Retina (tissue), 1 donor: ENCODE results near the gene KCTD18.

Experiments used
- DNase-seq: peaks from one replicate; pipeline ENCODE4 v3.0.0-alpha.2; 2016

The KCTD18 gene

GRCh38 chr2:200483729-200484198 is 26.1 kb downstream of the KCTD18 start:
- DNase-seq: no peak

GRCh38 chr2:200482194-200482593 is 27.7 kb downstream of the KCTD18 start:
- no peak for DNase-seq

GRCh38 chr2:200479692-200480265 is 30.1 kb downstream of the KCTD18 start:
- no peak for DNase-seq

DNA sequence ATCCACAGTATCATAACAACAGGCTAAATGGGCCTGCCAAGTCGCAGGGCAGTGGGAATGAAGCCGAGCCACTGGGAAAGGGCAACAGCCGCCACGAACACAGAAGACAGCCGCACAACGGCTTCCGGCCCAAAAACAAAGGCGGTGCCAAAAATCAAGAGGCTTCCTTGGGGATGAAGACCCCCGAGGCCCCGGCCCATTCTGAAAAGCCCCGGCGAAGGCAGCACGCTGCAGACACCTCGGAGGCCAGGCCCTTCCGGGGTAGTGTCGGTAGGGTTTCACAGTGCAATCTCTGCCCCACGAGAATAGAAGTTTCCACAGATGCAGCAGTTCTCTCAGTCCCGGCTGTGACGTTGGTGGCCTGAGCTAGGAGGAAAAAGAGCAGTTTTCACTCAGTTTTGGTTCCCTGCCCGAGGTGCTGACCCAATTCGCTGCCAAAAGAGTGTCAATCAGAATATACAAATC is 32.2 kb downstream of the KCTD18 start:
- DNase-seq: no peak

DNA sequence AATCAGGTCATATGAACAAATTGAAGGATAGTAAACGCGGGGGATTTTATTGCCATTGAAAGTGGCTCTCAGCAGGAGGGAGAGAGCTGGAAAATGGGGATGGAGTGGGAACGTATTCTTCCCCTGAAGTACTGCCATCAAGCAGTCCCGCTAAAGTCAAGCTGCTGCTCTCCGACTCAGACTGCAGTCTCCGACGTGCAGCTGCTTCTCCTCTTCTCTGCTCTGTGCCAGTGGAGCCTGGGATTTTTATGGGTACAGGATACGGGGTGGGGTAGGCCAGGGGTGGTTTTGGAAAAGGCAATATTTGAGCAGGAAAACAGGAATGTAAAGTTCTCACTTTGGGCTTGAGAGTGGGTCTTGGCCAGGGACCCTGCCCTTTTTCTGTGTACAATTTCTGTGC is 33.0 kb downstream of the KCTD18 start:
- DNase-seq: no peak

GRCh38 chr2:200475795-200476194 is 34.1 kb downstream of the KCTD18 start:
- DNase-seq: no peak

GRCh38 chr2:200472853-200473464 is 36.9 kb downstream of the KCTD18 start:
- no peak for DNase-seq

DNA sequence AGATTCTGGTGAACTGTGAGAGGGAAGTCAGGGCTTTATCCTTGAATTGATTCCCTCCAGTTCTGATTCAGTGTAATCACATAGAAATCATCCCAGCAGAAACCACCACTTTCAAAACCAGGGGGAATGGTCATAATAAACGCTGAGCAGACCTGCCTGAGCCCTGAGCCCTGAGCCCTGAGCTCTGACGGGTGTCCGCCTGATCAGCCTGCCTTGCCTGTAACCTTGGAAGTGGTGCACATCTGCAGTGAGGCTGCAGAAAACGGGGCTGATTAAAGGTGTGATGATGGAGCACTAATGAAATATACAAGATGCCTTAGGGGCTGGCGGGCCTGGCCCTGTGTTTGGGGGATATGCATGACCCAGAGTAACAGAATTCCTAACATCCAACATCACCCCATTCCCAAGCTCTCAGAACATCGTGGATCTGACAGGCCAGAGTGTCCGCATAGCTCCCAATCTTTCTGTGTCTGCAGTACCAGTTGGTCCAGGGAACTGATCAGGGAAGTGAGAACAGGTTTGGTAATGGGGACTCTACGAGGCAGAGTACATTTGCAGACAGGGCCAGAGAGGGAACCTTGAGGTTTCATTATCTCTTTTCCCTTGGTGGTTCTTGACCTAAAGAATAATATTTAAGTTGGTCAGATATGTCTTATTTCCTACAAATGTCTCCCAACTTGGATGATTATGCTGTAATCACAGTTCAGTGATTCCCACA is 37.8 kb downstream of the KCTD18 start:
- no peak for DNase-seq

DNA sequence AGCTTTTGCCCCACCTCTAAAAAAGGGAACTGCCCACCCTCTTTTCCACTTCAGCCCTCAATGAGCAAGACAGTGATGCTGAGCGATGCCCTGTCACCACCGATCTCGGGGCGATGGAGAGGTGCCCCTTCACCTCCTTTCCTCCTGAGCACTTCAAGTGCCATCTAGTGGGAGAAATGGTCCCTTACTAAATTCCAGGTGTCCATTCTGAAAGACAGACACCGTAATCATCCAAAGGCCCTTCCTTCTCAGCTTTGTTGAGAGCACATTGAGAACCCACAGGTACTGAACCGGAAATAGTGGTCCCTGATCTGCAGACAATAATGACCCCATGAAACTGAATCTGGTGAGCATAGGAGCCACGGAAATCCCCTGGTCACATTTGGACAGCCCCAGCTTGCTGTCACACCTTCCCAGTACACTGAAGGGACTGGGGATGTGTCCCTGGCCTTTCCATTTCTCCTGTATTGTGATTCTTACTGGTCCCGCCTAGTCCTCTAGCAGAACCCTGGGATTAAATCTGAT is 38.5 kb downstream of the KCTD18 start:
- peak; percentile 56 for DNase-seq

DNA sequence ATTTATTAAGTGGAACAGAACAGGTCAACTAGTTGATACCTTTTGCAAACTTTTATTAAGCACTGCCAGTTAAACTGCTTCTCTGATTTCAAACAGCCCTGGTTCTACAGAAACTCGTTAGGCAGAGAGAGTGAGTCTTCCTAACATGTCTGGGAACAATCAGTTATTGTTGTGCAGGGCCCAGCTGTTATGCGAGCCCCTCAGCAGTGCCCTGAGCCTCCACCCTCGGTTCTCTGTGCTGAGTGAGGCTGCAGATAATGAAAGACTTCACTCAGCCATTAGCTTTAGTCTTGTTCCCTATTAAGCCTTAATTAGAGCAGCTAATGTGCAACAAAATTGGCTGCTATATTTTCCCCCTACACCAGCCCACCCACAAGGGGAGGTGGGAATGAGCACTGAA is 39.6 kb downstream of the KCTD18 start:
- DNase-seq: peak; percentile 79

DNA sequence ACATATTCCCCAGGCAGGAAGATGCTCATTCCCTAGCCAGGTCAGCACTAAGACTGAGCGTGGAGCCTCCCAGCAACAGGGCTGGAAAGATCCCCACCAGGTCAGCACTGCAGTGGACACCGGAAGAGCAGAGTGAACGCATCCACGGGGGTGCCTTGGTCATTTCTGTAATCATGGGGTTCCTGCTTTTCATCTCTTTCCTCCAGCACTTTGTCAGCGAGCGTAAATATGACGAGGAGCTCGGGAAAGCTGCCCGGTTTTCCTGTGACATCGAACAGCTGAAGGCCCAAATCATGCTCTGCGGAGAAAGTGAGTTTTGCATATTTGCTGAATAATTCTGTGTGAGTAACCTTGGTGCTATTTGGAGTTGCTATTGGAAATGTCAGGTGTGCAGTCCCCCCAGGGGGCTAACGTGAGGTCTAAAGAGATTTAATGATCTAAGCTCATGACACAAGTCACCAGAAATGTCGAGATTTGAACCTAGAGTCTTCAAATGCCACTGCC is 40.1 kb downstream of the KCTD18 start:
- DNase-seq: no peak

DNA sequence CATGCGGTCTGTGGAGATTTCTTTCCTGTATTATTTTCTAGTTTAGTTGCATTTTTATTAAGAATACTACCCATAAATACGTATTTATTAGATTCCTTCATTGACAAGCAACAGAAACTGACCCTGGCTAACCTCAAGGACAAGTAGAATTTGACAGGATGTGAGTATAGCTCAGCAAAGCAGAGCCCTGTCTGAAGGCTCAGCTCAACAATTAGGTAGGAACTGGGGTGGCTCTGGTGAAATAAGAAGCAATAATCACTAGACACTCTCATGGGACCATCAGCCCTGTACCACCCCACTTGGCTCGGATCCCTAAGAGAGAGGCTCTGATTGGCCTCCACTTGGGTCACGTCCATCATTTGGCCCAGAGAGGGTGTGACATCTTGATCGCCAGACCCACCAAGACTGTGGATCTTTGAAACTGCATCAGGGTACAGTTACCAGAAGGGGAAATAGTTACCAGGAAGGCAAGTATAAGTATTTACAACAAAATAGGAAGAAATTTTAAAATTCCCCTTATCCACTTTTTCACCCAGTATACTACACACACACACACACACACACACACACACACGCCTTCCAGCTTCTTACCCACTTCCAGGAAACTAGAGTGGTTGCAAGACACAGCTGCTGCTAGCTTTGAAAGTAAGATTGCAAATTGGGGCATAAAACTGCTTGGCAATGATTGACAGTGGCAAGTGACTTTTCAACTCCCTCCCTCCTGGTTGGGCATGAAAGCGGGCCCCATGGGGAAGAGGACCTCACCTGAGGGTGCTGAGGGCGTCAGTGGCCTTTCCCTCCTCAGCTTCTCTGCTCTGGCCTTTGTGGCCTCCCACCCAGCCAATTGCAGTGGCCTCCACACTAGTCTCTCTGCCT is 41.8 kb downstream of the KCTD18 start:
- no peak for DNase-seq

GRCh38 chr2:200466425-200467418 is 43.1 kb downstream of the KCTD18 start:
- no peak for DNase-seq

GRCh38 chr2:200463452-200463851 is 46.4 kb downstream of the KCTD18 start:
- no peak for DNase-seq

DNA sequence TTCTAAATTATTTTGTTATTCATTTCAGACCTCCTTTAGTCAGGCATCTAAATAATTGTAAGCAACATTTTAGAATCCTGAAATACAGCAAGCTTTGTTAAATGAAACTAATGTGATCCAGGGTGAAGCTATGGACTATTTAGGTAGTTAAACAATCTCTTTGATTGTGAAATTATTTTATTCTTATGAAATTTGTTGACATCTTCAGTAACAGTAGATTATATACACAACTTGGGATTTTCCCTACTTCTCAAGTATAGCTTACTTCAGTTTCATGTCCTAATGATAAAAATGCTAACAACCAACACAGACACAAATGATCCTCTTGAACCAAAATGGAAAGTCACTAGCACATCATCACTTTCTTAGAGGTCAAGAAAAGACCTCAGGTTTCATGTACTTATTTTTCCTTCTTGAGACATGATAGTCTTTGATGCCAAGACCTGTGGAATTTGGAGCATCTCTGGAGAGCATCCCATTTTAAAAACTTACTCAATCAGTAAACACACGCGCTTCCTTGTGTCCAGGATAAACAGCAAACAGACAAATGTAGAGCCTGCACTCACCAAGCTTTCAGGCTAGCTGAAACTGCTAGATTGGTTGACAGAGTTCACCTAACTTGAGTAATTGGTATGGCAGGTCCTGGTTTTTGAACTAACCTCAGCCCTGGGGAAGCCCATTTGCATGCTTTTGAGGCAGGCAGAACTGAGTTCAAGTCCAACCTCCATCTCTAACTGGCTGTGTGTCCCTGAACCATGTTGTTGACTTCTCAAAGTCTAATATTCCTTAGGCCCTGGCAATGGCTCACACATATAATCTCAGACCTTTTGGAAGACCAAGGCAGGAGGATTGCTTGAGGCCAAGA is 47.8 kb downstream of the KCTD18 start:
- no peak for DNase-seq

DNA sequence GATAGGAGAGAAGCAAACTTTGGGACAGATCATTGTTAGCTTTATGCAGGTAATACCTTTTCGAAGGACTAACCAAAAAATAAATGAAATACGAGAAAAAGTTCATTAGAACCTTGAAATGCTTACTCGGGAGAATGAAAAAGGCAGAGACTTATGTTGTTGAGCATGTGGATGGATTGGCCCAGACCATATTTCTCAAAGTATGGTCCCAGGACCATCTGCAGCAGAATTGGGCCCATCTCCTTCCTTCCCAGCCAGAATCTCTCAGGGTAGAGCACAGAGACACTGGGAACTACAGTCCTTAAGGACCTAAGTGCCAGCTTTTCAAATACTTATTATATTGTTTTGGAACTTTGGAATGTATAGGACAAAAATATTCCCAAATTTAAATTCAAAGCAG is 50.8 kb downstream of the KCTD18 start:
- no peak for DNase-seq

DNA sequence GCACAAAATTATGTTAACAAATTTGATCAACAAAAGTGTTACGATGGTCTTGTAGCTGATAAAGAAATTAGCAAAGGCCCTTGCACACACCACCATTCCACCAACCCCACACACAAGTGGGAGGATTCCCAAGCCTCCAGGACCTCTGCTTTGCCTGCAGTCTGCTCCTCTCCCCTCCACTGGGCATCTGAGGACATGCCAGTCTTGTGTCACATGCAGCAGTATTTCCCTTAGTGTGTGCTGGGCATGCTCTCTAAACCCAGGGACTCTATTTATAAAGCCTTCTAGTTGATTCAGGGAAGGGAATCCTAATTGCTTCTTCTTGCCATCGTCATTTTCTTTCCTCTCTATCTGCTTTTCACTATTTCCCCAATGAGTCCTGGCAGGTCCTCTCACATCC is 53.3 kb downstream of the KCTD18 start:
- DNase-seq: no peak

GRCh38 chr2:200455958-200456421 is 53.9 kb downstream of the KCTD18 start:
- no peak for DNase-seq

DNA sequence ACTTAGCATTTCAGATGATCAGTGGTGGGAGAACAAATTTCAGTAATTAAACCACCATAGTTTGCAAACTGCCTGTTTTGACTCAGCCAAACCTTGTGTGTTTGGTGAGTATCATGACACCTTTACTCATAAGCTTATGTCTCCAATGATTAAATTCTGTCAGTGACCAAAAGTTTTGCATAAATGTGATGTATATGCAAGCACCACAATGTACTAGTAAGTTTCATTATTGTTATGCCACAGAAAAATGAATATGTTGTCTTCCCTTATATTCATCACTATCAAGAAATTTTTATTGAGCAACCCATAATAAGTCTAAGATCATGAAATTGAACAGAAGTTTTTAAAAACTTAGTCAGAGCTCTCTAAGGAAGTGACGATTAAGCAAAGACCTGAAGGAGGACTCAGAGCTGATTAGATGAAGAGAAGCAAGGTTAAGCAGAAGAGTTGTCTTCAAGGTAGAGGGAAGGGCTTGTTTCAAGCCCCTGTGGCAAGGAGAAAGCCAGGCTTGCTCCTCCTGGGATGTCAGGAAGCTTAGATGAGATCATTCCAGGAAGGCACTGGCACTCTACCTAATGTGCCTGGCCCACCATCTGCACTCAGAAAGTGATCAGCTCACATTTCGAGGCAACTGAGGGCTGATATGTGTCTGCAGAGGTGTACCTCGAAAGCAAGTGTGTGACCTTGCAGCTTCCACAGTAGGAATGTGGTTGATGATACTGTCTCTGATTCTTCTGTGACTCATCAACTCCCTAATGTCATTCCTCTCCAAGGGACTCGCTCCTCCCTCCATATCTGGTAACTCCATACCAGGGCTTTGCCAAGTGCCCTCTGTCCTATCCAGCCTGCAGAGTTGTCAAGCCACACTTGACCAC is 54.7 kb downstream of the KCTD18 start:
- DNase-seq: no peak
